HG02938 (cell line): ENCODE measurements around the gene ASXL2.
"Not testable (repeated sequence)": the region's sequence is repeated elsewhere in the genome, so short reads cannot be mapped to it uniquely, and the experiment has no call there.

Source experiments
- ATAC-seq: cut with Tn5 transposase; IDR thresholded peaks from one replicate; pipeline ENCODE4 v1.9.1; 2021; ENCODE audit warnings: mild to moderate bottlenecking, moderate library complexity; ENCODE audit not compliant: unreplicated experiment

ASXL2 gene

GRCh38 chr2:25894135-25894830 is 16.0 kb upstream of the ASXL2 start:
- no peak for ATAC-seq

- ATAC-seq = no peak
Measured at GRCh38 chr2:25891672-25892071, 13.4 kb upstream of the ASXL2 start.

GRCh38 chr2:25887624-25888242 is 9.4 kb upstream of the ASXL2 start:
- no peak for ATAC-seq

DNA sequence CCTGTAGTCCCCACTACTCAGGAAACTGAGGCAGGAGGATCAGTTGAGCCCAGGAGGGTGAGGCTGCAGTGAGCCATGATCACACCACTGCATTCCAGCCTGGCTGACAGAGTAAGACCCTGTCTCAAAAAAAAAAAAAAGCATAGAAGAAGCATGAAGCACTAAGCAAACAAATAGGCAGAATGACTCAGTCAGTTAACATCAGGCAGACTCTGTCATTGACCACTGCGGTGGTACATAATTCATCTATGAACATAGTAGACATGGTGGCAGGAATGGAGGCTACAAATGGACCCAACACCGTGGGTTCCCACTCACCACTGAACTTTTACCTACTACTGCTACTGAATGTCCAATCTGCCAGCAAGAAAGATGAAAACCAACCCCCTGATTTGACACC is 7.6 kb upstream of the ASXL2 start:
- no peak for ATAC-seq

DNA sequence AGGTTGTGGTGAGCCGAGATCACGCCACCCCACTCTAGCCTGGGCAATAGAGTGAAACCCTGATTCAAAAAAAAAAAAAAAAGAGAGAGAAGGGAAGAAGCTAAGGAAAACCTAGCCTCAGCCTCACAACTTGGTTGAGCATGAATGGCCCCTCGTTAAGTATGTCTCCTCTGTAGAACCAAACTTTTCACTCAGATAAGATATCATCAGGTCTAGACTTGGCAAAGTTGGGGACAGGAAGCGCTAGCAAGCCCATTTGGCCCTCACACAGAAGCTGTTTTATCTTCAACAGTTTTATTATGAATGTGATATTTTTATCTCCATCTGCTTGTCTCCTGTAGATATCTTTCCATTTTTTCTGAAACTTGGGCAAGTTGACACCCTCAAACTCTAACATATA is 3.5 kb upstream of the ASXL2 start:
- no peak for ATAC-seq

- no peak for ATAC-seq
Measured at GRCh38 chr2:25879133-25879730, 945 bp upstream of the ASXL2 start.

- peak; percentile 44 for ATAC-seq
Measured at GRCh38 chr2:25877431-25878360, 591 bp downstream of the ASXL2 start.

- ATAC-seq = no peak
Measured at GRCh38 chr2:25872134-25872533, 6.2 kb downstream of the ASXL2 start.

DNA sequence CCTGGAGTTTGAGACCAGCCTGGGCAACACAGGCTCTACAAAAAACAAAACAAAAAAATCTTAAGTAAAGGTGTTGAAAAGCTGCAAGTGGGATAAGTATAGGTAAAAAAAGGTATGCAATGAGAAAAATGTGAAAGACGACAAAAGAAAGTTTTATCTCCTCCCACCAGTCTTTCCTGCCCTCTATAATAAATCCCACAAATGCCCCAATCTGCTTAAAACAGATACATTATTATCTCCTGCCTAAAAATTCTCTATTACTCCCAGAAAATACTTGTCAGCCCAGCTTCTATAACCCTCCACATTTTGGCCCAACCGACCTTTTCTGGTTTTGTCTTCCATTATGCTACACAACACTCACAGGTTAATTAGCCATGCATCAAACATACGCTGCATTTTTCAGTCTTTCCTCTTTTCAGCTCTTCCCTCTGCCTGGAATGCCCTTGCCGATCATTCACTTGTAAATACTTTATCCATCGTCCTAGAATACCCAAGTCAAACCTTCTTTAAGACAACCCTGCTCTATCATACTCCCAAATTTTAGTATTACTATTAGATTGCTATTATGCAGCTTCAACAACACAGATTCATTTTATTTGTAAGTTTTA is 10.8 kb downstream of the ASXL2 start:
- ATAC-seq = no peak

DNA sequence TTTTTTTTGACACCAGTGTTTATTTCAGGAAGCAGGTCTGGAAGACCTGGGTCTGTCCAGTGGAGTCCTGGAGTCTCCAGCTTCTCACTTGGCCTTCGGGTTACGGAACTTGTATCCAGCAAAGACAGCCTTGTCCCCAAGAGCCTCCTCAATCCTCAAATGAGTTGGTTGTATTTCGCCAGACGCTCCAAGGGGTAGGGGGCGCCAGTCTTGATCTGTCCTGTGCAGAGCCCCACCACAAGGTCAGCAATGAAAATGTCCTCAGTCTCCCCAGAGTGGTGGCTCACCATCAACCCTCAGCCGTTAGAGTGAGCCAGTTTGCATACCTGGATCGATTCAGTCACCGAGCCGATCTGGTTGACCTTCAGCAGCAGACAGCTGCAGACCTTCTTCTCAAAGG is 21.9 kb downstream of the ASXL2 start:
- no peak for ATAC-seq

GRCh38 chr2:25855065-25855464 is 23.2 kb downstream of the ASXL2 start:
- no peak for ATAC-seq

GRCh38 chr2:25854613-25855012 is 23.7 kb downstream of the ASXL2 start:
- ATAC-seq = no peak

- ATAC-seq = no peak
Measured at GRCh38 chr2:25853038-25853638, 25.1 kb downstream of the ASXL2 start.

- peak; percentile 64 for ATAC-seq
Measured at GRCh38 chr2:25851740-25852503, 26.4 kb downstream of the ASXL2 start.

DNA sequence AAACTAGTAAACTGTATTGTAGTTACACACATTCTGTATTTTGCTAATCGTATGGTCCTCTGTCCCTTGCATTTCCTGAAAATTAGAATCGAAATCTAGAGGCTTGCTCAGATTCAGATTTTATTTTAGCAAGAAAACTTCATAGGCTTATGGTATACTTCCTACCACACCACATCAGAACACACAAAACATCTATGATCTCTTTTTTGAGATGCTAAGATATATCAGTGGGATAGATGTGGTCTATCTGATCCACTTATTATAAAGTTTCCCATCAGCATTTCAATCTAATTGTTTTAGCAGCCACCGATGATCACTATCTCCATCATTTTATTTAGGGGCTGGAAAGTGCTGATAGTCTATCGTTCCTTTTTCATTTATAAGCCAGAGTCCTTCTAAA is 27.9 kb downstream of the ASXL2 start:
- not testable (repeated sequence) for ATAC-seq

GRCh38 chr2:25849350-25849749 is 28.9 kb downstream of the ASXL2 start:
- ATAC-seq = not testable (repeated sequence)

- no peak for ATAC-seq
Measured at GRCh38 chr2:25845843-25846505, 32.3 kb downstream of the ASXL2 start.

DNA sequence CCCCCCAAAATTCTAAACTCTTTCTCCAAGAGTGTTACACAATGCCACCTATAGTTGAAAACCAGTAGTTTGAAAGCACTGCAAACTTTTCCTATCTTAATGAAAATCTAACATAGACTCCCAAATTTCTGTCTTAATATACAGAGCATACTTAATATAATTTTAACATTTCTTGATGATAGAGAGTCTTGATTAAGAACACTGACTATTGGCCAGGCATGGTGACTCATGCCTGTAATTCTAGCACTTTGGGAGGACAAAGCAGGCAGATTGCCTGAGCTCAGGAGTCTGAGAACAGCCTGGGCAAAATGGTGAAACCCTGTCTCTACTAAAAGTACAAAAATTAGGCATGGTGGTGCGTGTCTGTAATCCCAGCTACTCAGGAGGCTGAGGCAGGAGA is 34.2 kb downstream of the ASXL2 start:
- no peak for ATAC-seq

DNA sequence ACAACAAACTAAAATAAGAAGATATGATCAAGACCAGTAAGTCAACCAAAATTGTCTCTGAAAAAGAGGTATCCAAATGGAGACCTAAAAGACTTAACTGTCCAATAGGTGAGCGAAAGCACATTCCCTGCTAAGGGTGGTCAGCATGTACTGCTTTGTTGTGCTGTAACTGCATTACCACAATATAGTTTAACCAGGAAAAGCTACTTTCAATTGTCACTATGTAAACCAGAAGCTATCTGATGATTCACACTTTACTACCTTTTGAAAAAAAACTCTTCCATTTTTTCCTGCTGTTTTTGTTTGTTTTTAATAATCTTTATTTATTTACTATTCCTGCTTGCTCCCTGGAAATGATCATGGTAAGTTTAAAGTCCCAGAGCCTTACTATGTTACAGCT is 36.1 kb downstream of the ASXL2 start:
- no peak for ATAC-seq
